Measurements from ENCODE around the gene VPS18.
A peak's percentile ranks its signal among the peaks of the same experiment; 100 is the strongest.
"Not testable (repeated sequence)": the region's sequence is repeated elsewhere in the genome, so short reads cannot be mapped to it uniquely, and the experiment has no call there.

VPS18 gene
- 33.8 to 40.2 reads per million in 2 donors for total RNA-seq

GRCh38 chr15:40893733-40894680 lies at the start of gene VPS18:
Gene VPS18, plus strand, starts transcription at chr15:40894450. Its CDS starts 319 bp downstream, at chr15:40894769.
- DNase-seq = peak; percentile 96 to 100 (median 98)

DNA sequence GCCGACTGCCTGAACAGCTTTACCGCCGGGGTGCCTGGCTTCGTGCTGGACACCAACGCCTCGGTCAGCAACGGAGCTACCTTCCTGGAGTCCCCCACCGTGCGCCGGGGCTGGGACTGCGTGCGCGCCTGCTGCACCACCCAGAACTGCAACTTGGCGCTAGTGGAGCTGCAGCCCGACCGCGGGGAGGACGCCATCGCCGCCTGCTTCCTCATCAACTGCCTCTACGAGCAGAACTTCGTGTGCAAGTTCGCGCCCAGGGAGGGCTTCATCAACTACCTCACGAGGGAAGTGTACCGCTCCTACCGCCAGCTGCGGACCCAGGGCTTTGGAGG lies 49.6 kb upstream of the VPS18 start:
- DNase-seq = peak in 3 of 5 experiments; percentile 9 to 59 (median 14)

- no peak for DNase-seq
These were observed 49.2 kb upstream of the VPS18 start for GRCh38 chr15:40845036-40845435.

DNA sequence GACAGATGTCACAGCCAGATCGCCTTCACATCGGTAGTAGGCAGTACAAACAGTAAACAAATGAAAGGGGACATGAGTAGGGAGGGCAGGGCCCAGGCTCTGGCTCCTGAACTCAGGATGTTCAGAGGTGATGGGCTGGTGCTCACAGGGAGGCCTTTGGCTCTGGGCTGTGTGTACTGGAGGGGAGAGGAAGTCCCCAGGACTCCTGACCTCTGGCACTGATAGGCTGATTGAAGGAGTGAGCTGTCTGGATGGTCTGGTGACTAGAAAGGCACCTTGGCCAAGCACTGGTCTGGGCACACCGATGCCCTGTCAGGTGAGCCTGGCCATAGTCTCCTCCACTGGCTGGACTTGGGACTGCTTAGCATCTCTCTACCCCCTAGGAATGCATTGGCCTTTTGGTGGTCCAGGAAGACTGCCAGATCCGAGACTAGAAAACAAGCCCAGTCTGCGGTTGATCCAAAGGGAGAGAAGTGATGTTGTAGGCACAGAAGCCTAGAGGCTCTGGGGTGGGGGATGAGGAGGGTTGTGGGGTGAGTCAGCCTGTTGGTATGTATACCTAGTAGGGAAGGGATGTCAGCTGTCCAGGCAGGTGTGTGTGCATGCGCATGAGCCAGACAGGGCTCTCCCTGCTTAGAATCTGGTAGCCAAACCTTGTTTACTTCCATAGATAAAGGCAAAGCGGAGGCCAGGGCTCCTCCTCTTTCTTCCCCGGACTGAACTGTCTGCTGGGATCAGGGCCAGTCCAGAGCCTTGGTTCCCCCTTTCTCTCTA lies 48.6 kb upstream of the VPS18 start:
- DNase-seq = no peak

- DNase-seq = no peak
These were observed 47.4 kb upstream of the VPS18 start for GRCh38 chr15:40846841-40847222.

DNA sequence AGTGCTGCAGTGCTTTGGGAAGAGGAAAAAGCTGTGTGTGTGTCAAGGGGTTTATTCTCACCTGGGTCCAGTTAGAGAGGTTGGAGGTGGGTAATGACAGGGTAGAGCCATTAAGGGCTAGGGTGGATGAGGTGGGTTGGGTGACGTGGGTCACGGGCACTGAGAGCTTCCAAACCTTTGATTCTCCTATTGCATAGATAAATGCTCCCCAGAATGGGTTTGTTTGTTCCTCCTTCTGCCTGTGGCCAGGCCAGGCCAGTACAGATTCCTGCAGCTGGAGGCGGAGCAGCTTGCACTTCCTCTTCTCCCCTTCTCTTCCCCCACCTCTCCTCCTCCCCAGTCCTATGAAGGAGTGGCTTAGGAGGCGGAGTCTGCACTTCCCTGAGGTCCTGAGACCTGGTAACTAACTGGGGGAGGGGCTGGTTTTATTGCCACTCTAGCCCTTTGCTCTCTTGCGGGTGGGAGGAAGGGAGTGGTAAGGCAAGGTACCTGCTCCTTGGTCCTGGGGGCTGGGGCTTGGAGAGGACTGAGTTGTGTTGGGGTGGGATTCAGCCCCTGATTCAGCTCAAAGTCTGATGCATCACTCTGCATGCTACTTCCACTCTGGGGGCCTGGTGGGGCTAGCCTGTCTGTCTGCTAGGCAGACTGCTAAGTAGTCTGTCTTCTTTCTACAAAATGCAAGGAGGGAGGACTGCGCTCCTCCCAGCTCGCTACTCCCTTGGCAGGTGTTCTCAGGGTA lies 46.9 kb upstream of the VPS18 start:
- DNase-seq = no peak

GRCh38 chr15:40850576-40851112 lies 43.6 kb upstream of the VPS18 start:
- DNase-seq = no peak

DNA sequence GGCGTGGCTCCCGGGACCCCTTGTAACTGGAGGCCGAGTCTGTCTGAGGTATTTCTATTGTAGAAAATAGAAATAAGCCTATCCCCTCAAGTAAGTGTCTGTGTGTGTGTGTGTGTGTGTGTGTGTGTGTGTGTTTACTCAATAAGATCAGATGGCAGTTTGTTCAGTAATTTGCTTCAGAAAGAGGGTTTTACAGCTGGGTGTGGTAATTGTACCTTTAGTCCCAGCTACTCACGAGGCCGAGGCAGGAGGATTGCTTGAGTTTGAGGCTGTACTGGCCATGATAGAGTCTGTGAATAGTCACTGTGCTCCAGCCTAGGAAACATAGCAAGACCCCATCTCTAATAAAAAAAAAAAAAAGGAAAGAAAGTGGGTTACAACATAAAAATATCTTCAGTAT lies 41.7 kb upstream of the VPS18 start:
- no peak for DNase-seq

DNA sequence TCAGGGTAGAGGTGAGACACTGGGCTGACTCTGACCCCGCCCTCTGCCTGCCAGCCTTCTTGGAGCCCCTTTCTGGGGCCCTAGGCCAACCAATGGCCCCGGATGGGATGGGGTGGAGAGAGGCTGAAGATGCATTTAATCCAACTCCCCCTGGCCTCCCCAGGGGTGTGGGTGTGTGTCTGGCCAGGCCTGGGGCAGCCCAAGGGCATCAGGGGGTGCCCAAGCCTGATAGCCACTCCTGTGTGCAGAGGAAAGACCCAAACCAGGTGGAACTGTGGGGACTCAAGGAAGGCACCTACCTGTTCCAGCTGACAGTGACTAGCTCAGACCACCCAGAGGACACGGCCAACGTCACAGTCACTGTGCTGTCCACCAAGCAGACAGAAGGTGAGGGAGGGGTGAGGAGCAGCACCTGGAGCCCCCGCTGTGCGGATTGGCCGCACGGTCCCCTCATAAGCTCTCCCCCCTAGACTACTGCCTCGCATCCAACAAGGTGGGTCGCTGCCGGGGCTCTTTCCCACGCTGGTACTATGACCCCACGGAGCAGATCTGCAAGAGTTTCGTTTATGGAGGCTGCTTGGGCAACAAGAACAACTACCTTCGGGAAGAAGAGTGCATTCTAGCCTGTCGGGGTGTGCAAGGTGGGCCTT lies 40.9 kb upstream of the VPS18 start:
- no peak for DNase-seq

DNA sequence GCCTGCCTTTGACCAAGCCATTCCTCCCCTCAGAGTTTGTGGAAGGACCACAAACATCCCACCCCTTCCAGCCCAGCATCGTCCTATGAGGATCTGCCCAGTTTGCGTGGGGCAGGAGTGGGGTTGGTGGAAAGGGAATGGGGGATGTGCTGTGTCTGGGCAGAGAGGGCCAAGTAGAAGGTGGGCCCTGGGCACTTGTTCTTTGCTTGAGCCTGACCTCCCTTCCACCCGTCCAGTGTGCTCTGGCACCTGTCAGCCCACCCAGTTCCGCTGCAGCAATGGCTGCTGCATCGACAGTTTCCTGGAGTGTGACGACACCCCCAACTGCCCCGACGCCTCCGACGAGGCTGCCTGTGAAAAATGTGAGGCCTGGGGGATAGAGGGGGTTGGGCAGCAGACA lies 40.1 kb upstream of the VPS18 start:
- no peak for DNase-seq

GRCh38 chr15:40855706-40856234 lies 38.5 kb upstream of the VPS18 start:
- DNase-seq = no peak

GRCh38 chr15:40856746-40857145 lies 37.5 kb upstream of the VPS18 start:
- no peak for DNase-seq

DNA sequence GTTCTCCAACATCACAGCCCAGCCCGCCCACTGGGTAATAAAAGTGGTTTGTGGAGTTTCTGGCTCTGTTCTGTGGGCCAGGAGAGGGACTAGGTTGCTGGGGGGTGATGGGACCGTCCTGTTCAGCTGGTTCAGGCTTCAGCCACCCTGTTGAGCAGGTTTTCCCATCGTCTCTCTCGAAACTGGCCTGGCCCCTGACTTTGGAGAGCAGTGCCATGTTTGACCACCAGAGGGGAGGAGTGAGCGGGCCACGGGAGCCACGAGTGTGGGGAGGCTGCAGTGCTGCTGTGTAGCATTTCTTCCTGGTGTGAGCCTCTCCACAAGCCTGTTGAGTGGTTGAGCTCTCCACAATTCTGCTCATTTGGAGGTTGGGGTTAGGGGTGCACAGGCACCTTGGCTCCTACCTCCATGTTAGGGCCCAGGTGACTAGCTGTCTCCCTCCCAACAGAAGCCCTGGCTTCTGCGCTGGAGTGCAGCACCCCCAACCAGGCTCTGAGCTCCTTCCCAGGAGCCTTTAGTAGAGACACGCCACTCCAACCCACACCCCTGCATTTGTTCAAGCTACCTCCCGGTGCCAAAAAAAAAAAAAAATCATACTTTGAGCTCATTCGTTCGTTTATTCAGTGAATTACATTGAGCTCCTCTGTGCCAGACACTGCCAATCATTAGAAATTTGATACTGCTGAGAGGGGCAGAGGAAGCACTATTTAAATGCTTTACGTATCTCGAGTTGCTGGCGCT lies 36.5 kb upstream of the VPS18 start:
- DNase-seq = peak; percentile 50 to 77 (median 65)

DNA sequence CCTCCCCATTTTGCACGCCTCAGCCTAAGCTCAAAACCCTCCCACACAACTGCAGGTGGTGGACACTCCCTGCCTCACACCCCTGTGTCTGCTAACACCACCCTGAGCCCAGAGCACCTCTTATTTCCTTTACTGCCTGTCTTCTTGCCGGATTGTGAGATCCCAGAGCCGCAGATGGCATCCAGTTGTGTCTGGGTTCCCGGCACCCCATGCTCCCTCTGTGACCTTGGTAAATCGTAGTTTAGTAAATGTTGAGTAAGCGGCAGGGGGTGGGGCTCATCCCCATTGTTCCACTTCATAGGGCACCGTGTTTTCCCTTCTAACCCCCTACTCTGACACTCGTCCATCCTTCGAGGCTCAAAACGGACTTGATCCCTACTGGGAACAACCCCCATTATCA lies 35.5 kb upstream of the VPS18 start:
- DNase-seq = no peak

- DNase-seq = peak; percentile 57 to 84 (median 71)
These were observed 34.9 kb upstream of the VPS18 start for GRCh38 chr15:40859206-40859851.

DNA sequence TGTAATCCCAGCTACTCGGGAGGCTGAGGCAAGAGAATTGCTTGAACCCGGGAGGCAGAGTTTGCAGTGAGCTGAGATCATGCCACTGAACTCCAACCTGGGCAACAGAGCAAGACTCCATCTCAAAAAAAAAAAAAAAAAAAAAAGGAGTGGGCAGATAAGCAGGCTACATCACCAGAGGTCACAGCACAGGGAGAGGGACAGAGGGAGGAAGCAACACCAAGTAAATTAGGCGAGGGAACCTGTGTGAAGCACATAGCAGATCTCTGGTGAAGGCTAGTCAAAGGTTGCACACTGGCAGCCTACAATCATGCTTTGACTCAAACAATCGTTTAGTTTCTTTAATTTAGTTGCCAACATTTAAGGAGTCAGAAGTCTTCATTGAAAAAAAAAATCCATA lies 33.1 kb upstream of the VPS18 start:
- not testable (repeated sequence) for DNase-seq

DNA sequence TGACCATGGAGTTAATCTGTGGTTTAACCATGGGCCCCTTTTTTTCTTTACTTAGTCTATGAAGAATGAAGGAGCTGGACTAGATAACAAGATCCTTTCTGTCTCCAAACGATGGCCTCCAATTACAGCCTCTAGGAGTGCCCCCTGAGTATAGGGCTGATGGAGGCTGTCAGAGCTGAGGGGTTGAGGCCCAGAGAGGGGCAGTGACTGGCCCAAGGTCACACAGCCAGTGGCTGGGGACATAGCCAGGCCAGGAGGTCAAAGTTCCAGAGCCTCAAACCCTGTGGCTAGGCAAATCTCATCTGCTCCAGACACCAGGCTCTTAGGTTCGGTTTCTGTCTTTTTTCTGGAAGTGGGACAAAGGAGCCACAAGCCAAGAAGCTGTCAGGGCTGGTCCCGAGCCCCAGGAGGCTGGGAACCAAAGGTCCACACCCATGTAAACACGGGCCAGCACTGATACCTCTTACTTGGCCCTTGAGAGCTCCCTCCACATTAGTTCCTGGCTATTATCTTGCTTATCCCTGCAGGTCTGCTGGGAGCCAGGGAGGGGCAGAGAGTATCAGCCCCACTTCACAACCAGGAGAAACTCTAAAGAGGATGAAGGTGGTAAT lies 30.5 kb upstream of the VPS18 start:
- DNase-seq = no peak

DNA sequence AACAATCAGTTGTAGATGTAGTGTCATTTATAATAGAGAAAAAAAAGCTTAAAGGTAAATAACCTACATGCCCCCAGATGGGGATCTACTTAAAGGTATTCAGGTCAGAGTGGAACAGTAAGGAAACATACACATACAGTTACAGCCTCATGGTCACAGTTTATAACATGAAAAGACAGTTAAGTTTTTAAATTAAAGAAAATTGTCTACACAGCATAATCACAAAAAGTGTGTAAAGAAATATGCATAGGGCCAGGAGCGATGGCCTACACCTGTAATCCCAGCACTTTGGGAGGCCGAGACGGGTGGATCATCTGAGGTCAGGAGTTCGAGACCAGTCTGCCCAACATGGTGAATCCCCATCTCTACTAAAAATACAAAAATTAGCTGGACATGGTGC lies 27.1 kb upstream of the VPS18 start:
- no peak for DNase-seq

DNA sequence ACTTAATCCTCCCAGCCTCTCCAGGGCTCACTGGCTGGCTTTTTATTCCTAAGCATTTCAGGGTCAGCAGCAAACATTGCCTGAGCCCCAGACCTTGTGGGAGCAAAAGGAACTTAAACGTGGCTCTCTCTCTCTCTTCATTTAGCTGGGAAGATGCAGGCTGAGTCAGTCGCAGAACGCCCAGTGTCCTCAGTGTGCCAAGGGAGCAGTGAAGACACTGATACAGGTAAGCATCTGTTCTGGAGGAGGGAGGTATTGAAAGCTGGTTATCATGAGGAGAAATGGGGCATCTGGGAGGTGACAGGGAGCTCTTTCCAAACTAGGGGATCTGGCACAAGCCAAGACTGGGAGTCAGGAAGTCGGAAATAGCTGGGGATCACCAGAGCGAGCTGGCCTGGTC lies 24.6 kb upstream of the VPS18 start:
- DNase-seq = no peak

DNA sequence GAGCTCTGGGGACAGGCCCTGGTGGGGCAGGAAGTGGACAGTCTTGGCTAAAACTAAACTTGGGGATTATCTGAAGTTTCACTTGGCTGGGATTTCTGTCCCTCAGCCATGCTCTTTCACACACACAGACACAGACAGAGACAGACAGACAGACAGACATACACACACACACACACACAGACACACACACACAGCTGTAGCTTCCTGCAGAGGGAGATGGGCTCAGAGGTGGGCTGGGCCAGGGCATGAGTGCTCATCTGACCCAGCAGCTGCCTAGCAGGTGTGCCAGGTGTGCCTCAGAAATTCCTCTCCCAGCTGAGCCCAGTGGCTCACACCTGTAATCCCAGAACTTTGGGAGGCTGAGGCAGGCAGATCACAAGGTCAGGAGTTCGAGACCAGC lies 23.5 kb upstream of the VPS18 start:
- no peak for DNase-seq
